Measurements from ENCODE around the gene ZNF23.

- no peak for TF ChIP-seq CTCF (IDR thresholded peaks at IDR 0.05; ENCODE audit: insufficient read depth, low read length)
- TF ChIP-seq REST (IDR thresholded peaks at IDR 0.05; ENCODE audit: insufficient replicate concordance, low read depth): no peak
- TF ChIP-seq POLR2AphosphoS5 (IDR thresholded peaks at IDR 0.05; ENCODE audit: low read depth): no peak
Observed at GRCh38 chr16:71399801-71400563, 62.1 kb downstream of the ZNF23 start.

Measured in HL-60 (cell line).